Right lobe of liver (tissue), 6 donors: ENCODE results near the gene SLC25A13. TPM values are rescaled to one million over a fixed set of nuclear protein-coding genes. Genes with fewer than 3 reads are reported as not detected.

Experiments
- ATAC-seq, 4 donors: fragments of 200-7000 bp; cut with Tn5 transposase; one replicate each; pipeline ENCODE4 v1.9.1; 2020; ENCODE audit warnings: mild to moderate bottlenecking in 4 of 4, moderate library complexity in 4 of 4
- DNase-seq, 3 donors: peaks; one replicate each; pipeline ENCODE4 v3.0.0-alpha.2; 2020
- H3K27ac ChIP-seq, 3 donors: fragments of 200-600 bp; one replicate each; pipeline ENCODE4 v1.8.0; 2022
- H3K27me3 ChIP-seq, 2 donors: fragments of 200-600 bp; one replicate each; pipeline ENCODE4 v1.8.0; 2022
- H3K36me3 ChIP-seq, 4 donors: fragments of 200-600 bp; sonication (generic) in 1 of 4; one replicate each; pipeline versions ENCODE4 v1.5.1 to v1.8.0; 2017 to 2022; ENCODE audit warnings: control low read depth in 1 of 4
- H3K4me1 ChIP-seq, 4 donors: fragments of 200-600 bp; sonication (generic) in 1 of 4; one replicate each; pipeline versions ENCODE4 v1.5.1 to v1.8.0; 2017 to 2022; ENCODE audit warnings: control low read depth in 1 of 4
- H3K4me3 ChIP-seq, 3 donors: fragments of 200-600 bp; one replicate each; pipeline ENCODE4 v1.8.0; 2022
- H3K9me3 ChIP-seq, 4 donors: fragments of 200-600 bp; sonication (generic) in 1 of 4; one replicate each; pipeline versions ENCODE4 v1.5.1 to v1.8.0; 2017 to 2022; ENCODE audit warnings: control low read depth in 1 of 4
- CTCF ChIP-seq, 4 donors: fragments of 200-600 bp in 3 of 4; fragments of 450-650 bp in 1 of 4; IDR thresholded peaks; one replicate each; pipeline versions ENCODE4 v1.5.1 to v1.8.0; 2016 to 2022; ENCODE audit warnings: antibody characterized with exemption in 4 of 4, mild to moderate bottlenecking in 2 of 4
- POLR2A ChIP-seq: fragments of 450-650 bp; IDR thresholded peaks from one replicate; pipeline ENCODE4 v1.6.1; 2017; ENCODE audit warnings: antibody characterized with exemption, mild to moderate bottlenecking
- WGBS: methylation state at CpG from one replicate; pipeline ENCODE4 v1.1.6; 2018; ENCODE audit warnings: low coverage, low lambda C conversion rate; ENCODE audit not compliant: insufficient coverage; ENCODE audit errors: missing lambda C conversion rate; 5-methylcytosine and 5-hydroxymethylcytosine counted together
- intact Hi-C, 2 donors: fragments of 100-400 bp; cut with DNase I; formaldehyde crosslinking; loops; one replicate each; pipeline versions ENCODE4 v1.11.2 to v1.14.1; 2022
- total RNA-seq, 6 experiments: library from RNA; depleted of rRNA in 2 of 6; stranded (reverse); fragments of >200 nt in 2 of 6; fragmentation: NEBNext Ultra II Directional in 3 of 6; extraction: Animal tissue kit (Norgen Biotek cat#: 25700) in 3 of 6; gene quantifications; one replicate each; pipeline versions ENCODE4 v1.1.0 to v1.2.4, GENCODE V29; 2016 to 2023
- donor health status: DM: no; HTN: yes; CAD: no.
- donor health status: DM: no; HTN: no; CAD: no.
- donor health status: DM: no; HTN: no; CAD: no.
- donor health status: DM: no; HTN: yes; CAD: no.
- donor health status: DM: no; HTN: yes; CAD: no.

Gene SLC25A13
- total RNA-seq, 6 experiments from 2014 or later = 54.5 to 110 (median 83.0) TPM

GRCh38 chr7:96233528-96234154, 88.3 kb downstream of the SLC25A13 start:
- no peak for ATAC-seq
- Histone ChIP-seq H3K4me1 (peaks cover 0 to 25% (median 0%) of the 10 kb centered on the region in 4 donors), H3K9me3 (no peaks in the 10 kb centered on the region), H3K27ac (no peak overlapping the region), H3K4me3 (no peak overlapping the region), H3K36me3 (peaks cover 0 to 20% (median 0%) of the 10 kb centered on the region in 4 donors), H3K27me3 (no peaks in the 10 kb centered on the region)
- WGBS = 96% methylated on average over 5 of the region's 5 CpGs
- intact Hi-C loops = no loop called here
- no peak for DNase-seq
- TF ChIP-seq POLR2A = no peak
- no peak for TF ChIP-seq CTCF (IDR thresholded peaks at IDR 0.05)

- Histone ChIP-seq H3K4me3 (no peak overlapping the region), H3K4me1 (peaks cover 0 to 25% (median 0%) of the 10 kb centered on the region in 4 donors), H3K9me3 (no peaks in the 10 kb centered on the region), H3K27ac (no peak overlapping the region), H3K27me3 (no peaks in the 10 kb centered on the region), H3K36me3 (peaks cover 0 to 20% (median 0%) of the 10 kb centered on the region in 4 donors)
- TF ChIP-seq POLR2A = no peak
- no peak for TF ChIP-seq CTCF (IDR thresholded peaks at IDR 0.05)
- ATAC-seq = no peak
- WGBS = 91% methylated on average over 3 of the region's 3 CpGs
- DNase-seq = no peak
- intact Hi-C loops = no loop called here
Measured at GRCh38 chr7:96233084-96233483, 88.8 kb downstream of the SLC25A13 start.

- WGBS = no CpG with 5 or more reads among the region's 22 CpGs
- H3K36me3 ChIP-seq = peaks cover 0 to 13% (median 0%) of the 10 kb centered on the region in 4 donors
- intact Hi-C loops = no loop called here
- DNase-seq (no peak), ATAC-seq (peak in 1 of 4 donors; percentile 55)
- H3K9me3 ChIP-seq = no peaks in the 10 kb centered on the region
- peaks cover 0 to 6% (median 0%) of the 10 kb centered on the region in 4 donors for H3K4me1 ChIP-seq
- H3K27ac ChIP-seq = no peak overlapping the region
- no peak overlapping the region for H3K4me3 ChIP-seq
- no peaks in the 10 kb centered on the region for H3K27me3 ChIP-seq
- no peak for TF ChIP-seq POLR2A
Measured at GRCh38 chr7:96228760-96229159, 93.1 kb downstream of the SLC25A13 start.

GRCh38 chr7:96225251-96225650, 96.6 kb downstream of the SLC25A13 start:
- no peaks in the 10 kb centered on the region for H3K9me3 ChIP-seq
- H3K27me3 ChIP-seq = no peaks in the 10 kb centered on the region
- H3K4me3 ChIP-seq = no peak overlapping the region
- ATAC-seq = no peak
- H3K27ac ChIP-seq = no peak overlapping the region
- no peaks in the 10 kb centered on the region for H3K4me1 ChIP-seq
- 100% methylated on average over 4 of the region's 5 CpGs for WGBS
- no peak for DNase-seq
- TF ChIP-seq POLR2A = no peak
- TF ChIP-seq CTCF (IDR thresholded peaks at IDR 0.05) = no peak
- peaks cover 0 to 12% (median 0%) of the 10 kb centered on the region in 4 donors for H3K36me3 ChIP-seq
- intact Hi-C loops = no loop called here

- TF ChIP-seq POLR2A = no peak
- TF ChIP-seq CTCF (IDR thresholded peaks at IDR 0.05) = peak in 3 of 4 donors; percentile 21 to 39 (median 29)
- Histone ChIP-seq H3K9me3 (no peaks in the 10 kb centered on the region), H3K4me3 (no peak overlapping the region), H3K4me1 (peaks cover 0 to 3% (median 0%) of the 10 kb centered on the region in 4 donors), H3K27ac (no peak overlapping the region), H3K27me3 (no peaks in the 10 kb centered on the region), H3K36me3 (peaks cover 0 to 10% (median 0%) of the 10 kb centered on the region in 4 donors)
- WGBS = 75% methylated on average over 1 of the region's 1 CpG
- intact Hi-C loops = no loop called here
- DNase-seq = no peak
- ATAC-seq = peak; percentile 62 to 78 (median 70)
Measured at GRCh38 chr7:96224685-96225084, 97.2 kb downstream of the SLC25A13 start.
